Erythroblast (primary cell): ENCODE measurements around the gene MARK3.

Source experiments
- GATA1 ChIP-seq: IDR thresholded peaks from 2 replicates; pipeline ENCODE4 v1.6.1; 2011; ENCODE audit warnings: low read depth, mild to moderate bottlenecking, control low read depth, low read length, moderate library complexity
- POLR2A ChIP-seq: IDR thresholded peaks from 2 replicates; pipeline ENCODE4 v1.6.1; 2011; ENCODE audit warnings: mild to moderate bottlenecking, low read length

DNA sequence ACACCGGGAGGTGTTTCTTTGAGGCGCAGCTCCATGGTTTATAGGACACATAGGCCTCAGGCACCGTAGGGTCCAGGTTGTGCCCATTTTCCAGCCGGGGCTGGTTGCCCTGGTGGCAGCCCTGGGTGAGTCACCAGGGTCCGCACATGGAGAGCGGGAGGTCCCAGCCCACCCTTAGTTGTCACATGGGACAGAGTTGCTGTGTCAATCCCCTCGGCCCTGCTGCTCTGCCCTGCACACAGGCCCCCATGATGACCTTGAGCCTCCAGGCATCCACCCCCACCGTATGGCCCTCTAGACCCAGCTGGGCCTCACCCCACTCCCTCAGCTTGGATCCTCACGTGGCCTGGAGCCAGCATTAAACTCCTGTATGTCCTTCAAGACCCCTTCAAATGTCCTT, 151.5 kb downstream of the MARK3 start:
- TF ChIP-seq POLR2A (no peak), GATA1 (no peak)
